ENCODE data around the gene MRPL39. TPM values are rescaled to one million over a fixed set of nuclear protein-coding genes. Genes with fewer than 3 reads are reported as not detected.

The MRPL39 gene
- total and polyA plus RNA-seq, 2 of the 4 experiments (the other 2 are of a cell fraction): 15.2 to 20.6 TPM

GRCh38 chr21:25615880-25616279, 8.6 kb upstream of the MRPL39 start:
- Histone ChIP-seq H3K79me1 (ENCODE audit: low read depth in 1 of 2, low read length in 2 of 2) (no peaks in the 10 kb centered on the region), H3K18ac (ENCODE audit: low read depth, low read length) (no peak overlapping the region), H3K9me3 (ENCODE audit: control insufficient read depth, insufficient read depth, low read length) (no peaks in the 10 kb centered on the region), H3K4me2 (ENCODE audit: low read depth, low read length) (no peak overlapping the region), H2BK20ac (ENCODE audit: low read depth, low read length) (no peak overlapping the region), H2AK5ac (ENCODE audit: low read depth, low read length) (no peak overlapping the region), H2BK120ac (ENCODE audit: low read depth, low read length) (no peak overlapping the region), H3K4me3 (ENCODE audit: insufficient read depth, low read depth, low read length) (no peak overlapping the region), H4K20me1 (ENCODE audit: insufficient read depth, low read length) (no peaks in the 10 kb centered on the region), H4K8ac (ENCODE audit: low read depth in 2 of 2, low read length in 2 of 2) (no peak overlapping the region), H3K14ac (replicated peaks; ENCODE audit: low read depth, low read length) (no peak overlapping the region), H3K27me3 (ENCODE audit: control insufficient read depth, insufficient read depth, low read length) (peaks cover 2% of the 10 kb centered on the region), H3K23ac (ENCODE audit: low read depth, low read length) (no peak overlapping the region), H4K5ac (ENCODE audit: low read depth, low read length) (no peak overlapping the region), H2AK9ac (replicated peaks; ENCODE audit: low read depth, low read length, poor library complexity) (no peak overlapping the region), H4K91ac (ENCODE audit: insufficient read depth, low read depth, low read length) (no peak overlapping the region), H3K56ac (ENCODE audit: extremely low read depth, insufficient read depth, low read length) (no peak overlapping the region), H2BK15ac (ENCODE audit: low read depth, low read length) (no peak overlapping the region), H2AFZ (replicated peaks; ENCODE audit: low read length, poor library complexity) (no peak overlapping the region), H3K36me3 (ENCODE audit: control insufficient read depth, insufficient read depth, low read length) (no peaks in the 10 kb centered on the region), H3K4me1 (ENCODE audit: control insufficient read depth, insufficient read depth, low read length) (no peaks in the 10 kb centered on the region), H2BK5ac (ENCODE audit: low read depth, low read length, poor library complexity, severe bottlenecking) (no peak overlapping the region), H3K9me1 (ENCODE audit: insufficient read depth, low read length) (no peaks in the 10 kb centered on the region), H3K4ac (ENCODE audit: low read depth, low read length) (no peak overlapping the region), H3K9ac (ENCODE audit: low read depth, low read length) (no peak overlapping the region), H3K27ac (ENCODE audit: insufficient read depth, low read length) (no peak overlapping the region)
- in situ Hi-C loops (cut with MboI; ENCODE audit: low sequenced_read_pairs): loop anchor here (25.0 kb wide), 2 partner anchors 571 to 1096 kb away; no protein-coding TSS in a partner anchor
- 20% methylated on average over 1 of the region's 3 CpGs; no CpG with 5 or more reads in 1 of the 2 experiments for WGBS, 2 experiments (ENCODE audit: extremely low coverage in 2 of 2, insufficient read length in 1 of 2)
- POLR2A ChIA-PET (ENCODE audit: unreplicated experiment): no interaction called here
- intact Hi-C loops (cut with micrococcal nuclease): loop anchor here (5.0 kb wide), 1 partner anchor 241 kb away; no protein-coding TSS in a partner anchor
- DNase-seq (no peak), ATAC-seq (ENCODE audit: low read depth) (no peak)
- CTCF ChIA-PET: interaction anchor here (1.9 kb wide), 1 partner anchor 8 kb away, joined by 7 read pairs; no protein-coding TSS in a partner anchor
- TF ChIP-seq RCOR1 (IDR thresholded peaks at IDR 0.05; ENCODE audit: insufficient replicate concordance, low read length) (no peak), CTCF (conservative IDR thresholded peaks at IDR 0.05; ENCODE audit: low read depth, low read length) (no peak), BHLHE40 (IDR thresholded peaks at IDR 0.05; ENCODE audit: low read depth, low read length) (no peak), MAFK (IDR thresholded peaks at IDR 0.05; ENCODE audit: low read depth, low read length) (no peak), CHD1 (IDR thresholded peaks at IDR 0.05; ENCODE audit: low read depth, low read length) (no peak), MAZ (IDR thresholded peaks at IDR 0.05; ENCODE audit: borderline replicate concordance, low read depth, low read length) (no peak), POLR2A (IDR thresholded peaks at IDR 0.05; ENCODE audit: low read depth, low read length) (no peak), RAD21 (IDR thresholded peaks at IDR 0.05; ENCODE audit: low read length) (no peak), NFE2L2 (IDR thresholded peaks at IDR 0.05; ENCODE audit: low read depth, low read length) (no peak), FOS (IDR thresholded peaks at IDR 0.05; ENCODE audit: low read depth, low read length) (no peak), SMC3 (IDR thresholded peaks at IDR 0.05; ENCODE audit: low read depth, low read length) (no peak), USF2 (IDR thresholded peaks at IDR 0.05; ENCODE audit: low read depth, low read length) (no peak), RFX5 (IDR thresholded peaks at IDR 0.05; ENCODE audit: low read depth, low read length) (no peak), MXI1 (IDR thresholded peaks at IDR 0.05; ENCODE audit: borderline replicate concordance, low read depth, low read length) (no peak), ELK1 (IDR thresholded peaks at IDR 0.05; ENCODE audit: borderline replicate concordance, low read depth, low read length) (no peak), CEBPB (IDR thresholded peaks at IDR 0.05; ENCODE audit: low read depth, low read length) (no peak)
- no TSS peak for BruUV-seq (replicated peaks)
- dilution Hi-C loops (cut with HindIII; ENCODE audit: low sequenced_read_pairs, unreplicated experiment): no loop called here
